Tibial artery (tissue), 4 donors: Measurements from ENCODE around the gene PCSK1N.

Source experiments
- DNase-seq, 2 donors: peaks; one replicate each; pipeline ENCODE4 v3.0.0-alpha.2; 2019
- H3K27ac ChIP-seq, 2 donors: fragments of 200-600 bp; sonication (generic) in 1 of 2; 1 replicate in 1 of 2; 2 replicates in 1 of 2; pipeline ENCODE4 v1.5.1; 2018 to 2019; ENCODE audit warnings: mild to moderate bottlenecking in 1 of 2
- H3K27me3 ChIP-seq, 2 donors: fragments of 200-600 bp; sonication (generic) in 1 of 2; one replicate each; pipeline versions ENCODE4 v1.5.1 to v1.6.0; 2016 to 2019
- H3K36me3 ChIP-seq, 3 donors: fragments of 200-600 bp; sonication (generic) in 2 of 3; one replicate each; pipeline ENCODE4 v1.5.1; 2016 to 2019; ENCODE audit warnings: mild to moderate bottlenecking in 2 of 3
- H3K4me1 ChIP-seq, 4 donors: fragments of 200-600 bp; sonication (generic) in 2 of 4; 1 replicate in 3 of 4; 2 replicates in 1 of 4; pipeline ENCODE4 v1.5.1; 2016 to 2019
- H3K4me3 ChIP-seq, 2 donors: fragments of 200-600 bp; sonication (generic) in 1 of 2; 1 replicate in 1 of 2; 2 replicates in 1 of 2; pipeline ENCODE4 v1.5.1; 2018 to 2019; ENCODE audit warnings: mild to moderate bottlenecking in 2 of 2
- H3K9me3 ChIP-seq, 3 donors: fragments of 200-600 bp; sonication (generic) in 1 of 3; one replicate each; pipeline ENCODE4 v1.5.1; 2016 to 2019
- CTCF ChIP-seq, 2 experiments: fragments of 200-600 bp in 1 of 2; fragments of 450-650 bp in 1 of 2; IDR thresholded peaks; one replicate each; pipeline ENCODE4 v1.5.1; 2017 to 2019; ENCODE audit warnings: antibody characterized with exemption in 2 of 2, mild to moderate bottlenecking in 1 of 2, moderate library complexity in 1 of 2
- intact Hi-C: fragments of 100-400 bp; cut with DNase I; formaldehyde crosslinking; loops from one replicate; pipeline ENCODE4 v1.15.0; 2023; ENCODE audit warnings: low total_unique reads

Gene PCSK1N

DNA sequence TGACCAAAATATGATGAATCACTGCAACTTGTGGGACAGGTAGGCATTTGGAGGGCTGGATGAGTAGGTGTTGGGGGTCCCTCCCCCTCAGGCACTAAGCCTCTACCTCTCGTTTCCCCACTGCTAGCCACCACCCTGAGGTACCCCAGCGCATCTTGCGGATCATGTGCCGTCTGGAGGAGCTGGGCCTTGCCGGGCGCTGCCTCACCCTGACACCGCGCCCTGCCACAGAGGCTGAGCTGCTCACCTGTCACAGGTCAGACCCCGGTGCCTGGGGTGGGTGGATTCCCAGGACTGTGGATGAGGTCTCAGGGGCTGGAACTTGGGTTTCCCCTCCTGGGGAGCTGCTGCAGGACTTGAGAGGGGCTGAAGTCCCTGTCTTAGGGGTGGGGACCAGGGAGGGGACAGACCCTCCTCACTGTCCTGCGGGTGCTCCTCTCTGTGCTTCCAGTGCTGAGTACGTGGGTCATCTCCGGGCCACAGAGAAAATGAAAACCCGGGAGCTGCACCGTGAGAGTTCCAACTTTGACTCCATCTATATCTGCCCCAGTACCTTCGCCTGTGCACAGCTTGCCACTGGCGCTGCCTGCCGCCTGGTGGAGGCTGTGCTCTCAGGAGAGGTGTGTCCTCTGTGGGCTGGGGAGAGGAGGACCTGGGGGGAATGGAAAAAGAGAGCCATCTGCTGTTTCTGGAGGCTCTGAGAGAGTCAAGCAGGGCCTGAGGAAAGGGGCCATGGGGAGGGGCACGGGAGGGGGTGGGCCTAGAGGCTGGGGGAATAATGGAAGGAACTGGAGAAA is 19.2 kb downstream of the PCSK1N start:
- no peak overlapping the region for H3K27ac ChIP-seq
- no peak for TF ChIP-seq CTCF (IDR thresholded peaks at IDR 0.05)
- no peaks in the 10 kb centered on the region for H3K4me1 ChIP-seq
- H3K36me3 ChIP-seq: peaks cover 17 to 66% (median 55%) of the 10 kb centered on the region in 3 donors
- intact Hi-C loops: no loop called here
- no peak for DNase-seq
- H3K27me3 ChIP-seq: no peaks in the 10 kb centered on the region
- no peaks in the 10 kb centered on the region for H3K9me3 ChIP-seq
- H3K4me3 ChIP-seq: no peak overlapping the region

- no peaks in the 10 kb centered on the region for H3K27me3 ChIP-seq
- no peaks in the 10 kb centered on the region for H3K9me3 ChIP-seq
- peaks cover 17 to 65% (median 50%) of the 10 kb centered on the region in 3 donors for H3K36me3 ChIP-seq
- intact Hi-C loops: no loop called here
- no peak overlapping the region for H3K4me3 ChIP-seq
- no peak for DNase-seq
- H3K4me1 ChIP-seq: no peaks in the 10 kb centered on the region
- H3K27ac ChIP-seq: no peak overlapping the region
- TF ChIP-seq CTCF (IDR thresholded peaks at IDR 0.05): no peak
Observed at GRCh38 chrX:48815266-48815665, 20.1 kb downstream of the PCSK1N start.

- Histone ChIP-seq H3K4me3 (no peak overlapping the region), H3K36me3 (peaks cover 17 to 60% (median 50%) of the 10 kb centered on the region in 3 donors), H3K27me3 (no peaks in the 10 kb centered on the region), H3K4me1 (no peaks in the 10 kb centered on the region), H3K9me3 (no peaks in the 10 kb centered on the region), H3K27ac (no peak overlapping the region)
- no peak for TF ChIP-seq CTCF (IDR thresholded peaks at IDR 0.05)
- intact Hi-C loops: no loop called here
- no peak for DNase-seq
Observed at GRCh38 chrX:48814722-48815121, 20.7 kb downstream of the PCSK1N start.

- TF ChIP-seq CTCF (IDR thresholded peaks at IDR 0.05): no peak
- Histone ChIP-seq H3K27me3 (no peaks in the 10 kb centered on the region), H3K27ac (no peak overlapping the region), H3K36me3 (peaks cover 17 to 55% (median 50%) of the 10 kb centered on the region in 3 donors), H3K4me1 (no peaks in the 10 kb centered on the region), H3K9me3 (no peaks in the 10 kb centered on the region), H3K4me3 (no peak overlapping the region)
- intact Hi-C loops: no loop called here
- DNase-seq: no peak
Observed at GRCh38 chrX:48813644-48814043, 21.8 kb downstream of the PCSK1N start.

DNA sequence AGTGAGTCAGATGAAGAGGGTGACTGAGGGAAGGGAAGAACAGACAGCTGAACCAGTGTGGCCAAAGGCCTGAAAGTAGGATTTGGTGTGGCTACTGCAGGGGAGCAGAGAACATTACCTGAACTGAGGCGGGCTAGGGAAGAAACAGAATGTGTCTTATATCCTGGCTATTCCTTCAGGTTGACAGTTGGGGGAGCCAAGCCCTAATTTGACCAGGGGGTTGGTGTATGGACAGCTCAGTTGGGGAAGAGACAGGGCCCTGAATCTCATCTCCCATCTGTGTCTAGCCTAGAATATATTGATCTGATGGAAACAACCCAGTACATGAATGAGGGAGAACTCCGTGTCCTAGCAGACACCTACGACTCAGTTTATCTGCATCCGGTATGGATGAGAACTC is 29.3 kb downstream of the PCSK1N start:
- intact Hi-C loops: no loop called here
- H3K9me3 ChIP-seq: no peaks in the 10 kb centered on the region
- no peak overlapping the region for H3K4me3 ChIP-seq
- no peaks in the 10 kb centered on the region for H3K27me3 ChIP-seq
- TF ChIP-seq CTCF (IDR thresholded peaks at IDR 0.05): no peak
- H3K27ac ChIP-seq: no peak overlapping the region
- H3K4me1 ChIP-seq: peaks cover 0 to 8% (median 0%) of the 10 kb centered on the region in 4 donors
- H3K36me3 ChIP-seq: peaks cover 0 to 27% (median 4%) of the 10 kb centered on the region in 3 donors
- DNase-seq: no peak
